Measurements from ENCODE around the gene UPK3BL1. TPM values are rescaled to one million over a fixed set of nuclear protein-coding genes. Genes with fewer than 3 reads are reported as not detected.
"Not testable (repeated sequence)": the region's sequence is repeated elsewhere in the genome, so short reads cannot be mapped to it uniquely, and the experiment has no call there.

UPK3BL1 gene
- total RNA-seq, 2 experiments from 2014 or later: 27.2 to 28.4 TPM

- H3K9me3 ChIP-seq (ENCODE audit: control insufficient read depth in 1 of 2, insufficient read depth in 1 of 2, low read length in 2 of 2); H3K27me3 ChIP-seq (ENCODE audit: control insufficient read depth in 1 of 2, insufficient read depth in 2 of 2, low read length in 2 of 2); POLR2A ChIA-PET; H3K36me3 ChIP-seq (ENCODE audit: insufficient read depth, low read length); H3K4me1 ChIP-seq (ENCODE audit: insufficient read depth, low read length); H3K36me3 Mint-ChIP-seq (ENCODE audit: low read depth); H3K9me3 Mint-ChIP-seq; H3K4me3 Mint-ChIP-seq; H3K4me3 ChIP-seq (ENCODE audit: low read length); CTCF ChIA-PET; H3K27ac ChIP-seq (ENCODE audit: low read depth in 1 of 2, low read length in 2 of 2); H3K4me1 Mint-ChIP-seq (ENCODE audit: low read depth); H3K27ac Mint-ChIP-seq; intact Hi-C loops (cut with DNase I, micrococcal nuclease); H3K27me3 Mint-ChIP-seq; ATAC-seq (ENCODE audit: poor library complexity): not testable (repeated sequence)
- DNase-seq: peak in 1 of 14 experiments; percentile 29
Measured at GRCh38 chr7:102613575-102614345, 28.8 kb downstream of the UPK3BL1 start.

- H3K4me1 ChIP-seq (ENCODE audit: insufficient read depth, low read length); H3K36me3 Mint-ChIP-seq (ENCODE audit: low read depth); H3K4me3 Mint-ChIP-seq; H3K9me3 Mint-ChIP-seq; POLR2A ChIA-PET; H3K9me3 ChIP-seq (ENCODE audit: control insufficient read depth in 1 of 2, insufficient read depth in 1 of 2, low read length in 2 of 2); H3K27me3 Mint-ChIP-seq; intact Hi-C loops (cut with DNase I, micrococcal nuclease); H3K4me3 ChIP-seq (ENCODE audit: low read length); H3K27ac ChIP-seq (ENCODE audit: low read depth in 1 of 2, low read length in 2 of 2); H3K36me3 ChIP-seq (ENCODE audit: insufficient read depth, low read length); ATAC-seq (ENCODE audit: poor library complexity); H3K27me3 ChIP-seq (ENCODE audit: control insufficient read depth in 1 of 2, insufficient read depth in 2 of 2, low read length in 2 of 2); CTCF ChIA-PET; H3K27ac Mint-ChIP-seq; H3K4me1 Mint-ChIP-seq (ENCODE audit: low read depth): not testable (repeated sequence)
- DNase-seq: peak in 4 of 14 experiments; percentile 2 to 33 (median 14)
Measured at GRCh38 chr7:102611675-102612325, 30.8 kb downstream of the UPK3BL1 start.

DNA sequence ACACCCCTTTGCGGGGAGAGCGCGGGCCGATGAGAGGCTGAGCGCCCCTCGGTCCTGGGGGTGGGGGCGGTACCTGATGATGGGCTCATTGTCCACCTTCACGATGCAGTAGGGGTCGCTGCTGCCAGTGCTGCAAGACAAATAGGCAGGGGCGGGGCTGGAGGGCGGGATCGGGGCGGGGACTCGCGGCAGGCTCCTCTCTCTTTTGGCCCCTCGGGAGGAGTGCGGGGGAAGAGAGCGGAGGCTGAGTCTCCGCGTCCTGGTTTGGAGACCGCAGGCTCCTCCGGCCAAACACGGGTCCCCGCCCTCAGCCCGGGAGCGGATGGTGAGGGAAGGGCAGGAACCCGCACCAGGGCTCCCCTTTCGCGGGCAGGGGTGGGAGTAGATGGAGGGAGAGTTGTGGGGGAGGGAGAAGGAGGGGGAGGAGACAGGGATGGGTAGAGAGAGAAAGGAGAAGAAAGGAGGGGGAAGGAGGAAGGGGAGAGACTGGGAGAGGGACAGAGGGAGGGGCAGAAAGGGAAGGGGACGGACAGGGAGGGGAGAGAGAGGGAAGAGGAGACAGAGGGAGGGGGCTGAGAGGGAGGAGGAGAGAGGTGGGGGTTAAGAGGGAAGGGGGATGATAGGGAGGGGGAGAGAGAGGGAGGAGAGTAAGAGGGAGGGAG lies 31.4 kb downstream of the UPK3BL1 start:
- ATAC-seq (ENCODE audit: poor library complexity): peak; percentile 87
- H3K36me3 ChIP-seq (ENCODE audit: insufficient read depth, low read length); DNase-seq; H3K4me3 Mint-ChIP-seq; intact Hi-C loops (cut with DNase I, micrococcal nuclease); H3K4me3 ChIP-seq (ENCODE audit: low read length); H3K4me1 Mint-ChIP-seq (ENCODE audit: low read depth); CTCF ChIA-PET; H3K9me3 Mint-ChIP-seq; H3K27ac ChIP-seq (ENCODE audit: low read depth in 1 of 2, low read length in 2 of 2); H3K4me1 ChIP-seq (ENCODE audit: insufficient read depth, low read length); H3K27me3 Mint-ChIP-seq; H3K27me3 ChIP-seq (ENCODE audit: control insufficient read depth in 1 of 2, insufficient read depth in 2 of 2, low read length in 2 of 2); POLR2A ChIA-PET; H3K36me3 Mint-ChIP-seq (ENCODE audit: low read depth); H3K9me3 ChIP-seq (ENCODE audit: control insufficient read depth in 1 of 2, insufficient read depth in 1 of 2, low read length in 2 of 2); H3K27ac Mint-ChIP-seq: not testable (repeated sequence)

GRCh38 chr7:102610441-102610840 lies 32.1 kb downstream of the UPK3BL1 start:
- H3K4me3 ChIP-seq (ENCODE audit: low read length); ATAC-seq (ENCODE audit: poor library complexity); H3K4me1 ChIP-seq (ENCODE audit: insufficient read depth, low read length); H3K27me3 ChIP-seq (ENCODE audit: control insufficient read depth in 1 of 2, insufficient read depth in 2 of 2, low read length in 2 of 2); POLR2A ChIA-PET; H3K9me3 ChIP-seq (ENCODE audit: control insufficient read depth in 1 of 2, insufficient read depth in 1 of 2, low read length in 2 of 2); CTCF ChIA-PET; H3K9me3 Mint-ChIP-seq; H3K27ac Mint-ChIP-seq; intact Hi-C loops (cut with DNase I, micrococcal nuclease); H3K4me3 Mint-ChIP-seq; H3K27me3 Mint-ChIP-seq; H3K27ac ChIP-seq (ENCODE audit: low read depth in 1 of 2, low read length in 2 of 2); H3K4me1 Mint-ChIP-seq (ENCODE audit: low read depth); H3K36me3 Mint-ChIP-seq (ENCODE audit: low read depth); H3K36me3 ChIP-seq (ENCODE audit: insufficient read depth, low read length): not testable (repeated sequence)
- peak in 1 of 14 experiments; percentile 31 for DNase-seq

GRCh38 chr7:102609734-102610133 lies 32.9 kb downstream of the UPK3BL1 start:
- H3K9me3 Mint-ChIP-seq; H3K4me3 ChIP-seq (ENCODE audit: low read length); H3K36me3 Mint-ChIP-seq (ENCODE audit: low read depth); POLR2A ChIA-PET; H3K4me3 Mint-ChIP-seq; CTCF ChIA-PET; H3K36me3 ChIP-seq (ENCODE audit: insufficient read depth, low read length); intact Hi-C loops (cut with DNase I, micrococcal nuclease); H3K27me3 ChIP-seq (ENCODE audit: control insufficient read depth in 1 of 2, insufficient read depth in 2 of 2, low read length in 2 of 2); H3K4me1 Mint-ChIP-seq (ENCODE audit: low read depth); H3K9me3 ChIP-seq (ENCODE audit: control insufficient read depth in 1 of 2, insufficient read depth in 1 of 2, low read length in 2 of 2); H3K27ac Mint-ChIP-seq; H3K27ac ChIP-seq (ENCODE audit: low read depth in 1 of 2, low read length in 2 of 2); H3K27me3 Mint-ChIP-seq; ATAC-seq (ENCODE audit: poor library complexity); H3K4me1 ChIP-seq (ENCODE audit: insufficient read depth, low read length): not testable (repeated sequence)
- DNase-seq: peak in 1 of 14 experiments; percentile 29

DNA sequence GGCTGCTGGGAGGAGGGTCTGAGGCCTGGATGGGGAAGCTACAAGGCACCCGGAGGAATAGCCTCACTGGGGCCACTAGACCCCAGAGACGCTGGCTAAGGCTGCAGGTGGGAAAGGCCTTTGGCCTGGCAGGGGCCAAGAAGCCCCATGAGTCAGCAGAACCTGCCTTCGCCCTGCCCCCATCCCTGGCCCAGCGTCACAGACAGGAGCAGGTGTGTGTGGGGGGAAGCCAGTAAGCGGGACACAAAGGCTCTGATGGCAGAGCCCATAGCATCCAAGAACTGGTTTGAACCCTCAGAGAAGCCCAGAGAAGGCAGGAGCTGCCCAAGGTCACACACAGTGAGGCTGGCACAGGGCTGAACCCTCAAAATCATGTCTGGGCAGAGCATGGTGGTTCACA lies 35.7 kb downstream of the UPK3BL1 start:
- POLR2A ChIA-PET; CTCF ChIA-PET; ATAC-seq (ENCODE audit: poor library complexity); H3K4me1 ChIP-seq (ENCODE audit: insufficient read depth, low read length); H3K27ac Mint-ChIP-seq; H3K9me3 ChIP-seq (ENCODE audit: control insufficient read depth in 1 of 2, insufficient read depth in 1 of 2, low read length in 2 of 2); DNase-seq; H3K9me3 Mint-ChIP-seq; H3K27ac ChIP-seq (ENCODE audit: low read depth in 1 of 2, low read length in 2 of 2); H3K27me3 ChIP-seq (ENCODE audit: control insufficient read depth in 1 of 2, insufficient read depth in 2 of 2, low read length in 2 of 2); intact Hi-C loops (cut with DNase I, micrococcal nuclease); H3K36me3 Mint-ChIP-seq (ENCODE audit: low read depth); H3K27me3 Mint-ChIP-seq; H3K36me3 ChIP-seq (ENCODE audit: insufficient read depth, low read length); H3K4me3 ChIP-seq (ENCODE audit: low read length); H3K4me1 Mint-ChIP-seq (ENCODE audit: low read depth); H3K4me3 Mint-ChIP-seq: not testable (repeated sequence)

All from CD4-positive, alpha-beta T cell (primary cell).